Neural progenitor cell (in vitro differentiated cells): ENCODE measurements around the gene R3HCC1L.

Experiments used
- CTCF ChIP-seq: fragments of 200-600 bp; sonication (generic); IDR thresholded peaks from 2 replicates; pipeline ENCODE4 v1.5.1; 2017; ENCODE audit warnings: antibody characterized with exemption, mild to moderate bottlenecking
- EZH2 ChIP-seq: fragments of 200-600 bp; sonication (generic); IDR thresholded peaks from 2 replicates; pipeline ENCODE4 v1.6.1; 2017; ENCODE audit warnings: antibody characterized with exemption, mild to moderate bottlenecking, moderate library complexity

- no peak for TF ChIP-seq CTCF
- TF ChIP-seq EZH2: no peak
These were observed 122.2 kb downstream of the R3HCC1L start for GRCh38 chr10:98256692-98257091.
